Fibroblast of skin of left biceps (primary cell): ENCODE data around the gene ETV6.

Source experiments
- DNase-seq, 2 experiments: peaks; one replicate each; pipeline ENCODE4 v3.0.0-alpha.2; 2013; ENCODE audit warnings: low read depth in 2 of 2

Gene ETV6

DNA sequence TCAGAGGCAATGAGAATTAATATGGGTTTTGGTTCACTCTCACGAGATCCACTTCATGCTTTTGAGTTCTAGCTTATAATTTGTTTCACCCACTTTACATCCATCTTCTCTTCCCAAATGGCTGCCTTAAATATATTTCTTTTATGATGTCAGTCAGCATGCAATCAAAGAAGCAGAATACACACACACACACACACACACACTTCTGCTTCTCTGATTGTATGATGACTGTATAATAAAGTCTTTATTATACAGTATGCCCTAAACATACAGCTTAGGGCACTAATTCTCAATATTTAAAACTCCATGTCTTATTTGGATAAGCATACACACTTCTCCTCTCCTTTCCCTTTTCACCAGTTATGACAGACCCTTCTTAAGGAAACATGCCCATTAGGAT is 6.7 kb upstream of the ETV6 start:
- no peak for DNase-seq

DNA sequence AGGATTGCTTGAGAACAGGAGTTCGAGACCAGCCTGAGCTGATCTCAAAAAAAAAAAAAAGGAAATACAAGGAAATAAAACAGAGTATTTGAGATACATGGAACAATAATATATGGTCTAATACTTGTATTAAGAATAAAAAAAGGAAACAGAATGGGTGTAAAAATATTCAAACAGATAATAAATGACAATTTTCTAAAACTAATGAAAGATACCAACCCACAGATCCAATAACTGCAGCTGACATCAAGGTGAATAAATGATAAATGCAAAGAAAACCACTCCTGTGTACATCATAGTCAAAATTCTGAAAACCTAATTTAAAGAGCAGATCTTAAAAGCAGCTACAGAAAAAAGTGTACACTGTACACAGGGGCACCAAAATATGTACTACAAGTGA is 4.1 kb upstream of the ETV6 start:
- DNase-seq, result no peak

DNA sequence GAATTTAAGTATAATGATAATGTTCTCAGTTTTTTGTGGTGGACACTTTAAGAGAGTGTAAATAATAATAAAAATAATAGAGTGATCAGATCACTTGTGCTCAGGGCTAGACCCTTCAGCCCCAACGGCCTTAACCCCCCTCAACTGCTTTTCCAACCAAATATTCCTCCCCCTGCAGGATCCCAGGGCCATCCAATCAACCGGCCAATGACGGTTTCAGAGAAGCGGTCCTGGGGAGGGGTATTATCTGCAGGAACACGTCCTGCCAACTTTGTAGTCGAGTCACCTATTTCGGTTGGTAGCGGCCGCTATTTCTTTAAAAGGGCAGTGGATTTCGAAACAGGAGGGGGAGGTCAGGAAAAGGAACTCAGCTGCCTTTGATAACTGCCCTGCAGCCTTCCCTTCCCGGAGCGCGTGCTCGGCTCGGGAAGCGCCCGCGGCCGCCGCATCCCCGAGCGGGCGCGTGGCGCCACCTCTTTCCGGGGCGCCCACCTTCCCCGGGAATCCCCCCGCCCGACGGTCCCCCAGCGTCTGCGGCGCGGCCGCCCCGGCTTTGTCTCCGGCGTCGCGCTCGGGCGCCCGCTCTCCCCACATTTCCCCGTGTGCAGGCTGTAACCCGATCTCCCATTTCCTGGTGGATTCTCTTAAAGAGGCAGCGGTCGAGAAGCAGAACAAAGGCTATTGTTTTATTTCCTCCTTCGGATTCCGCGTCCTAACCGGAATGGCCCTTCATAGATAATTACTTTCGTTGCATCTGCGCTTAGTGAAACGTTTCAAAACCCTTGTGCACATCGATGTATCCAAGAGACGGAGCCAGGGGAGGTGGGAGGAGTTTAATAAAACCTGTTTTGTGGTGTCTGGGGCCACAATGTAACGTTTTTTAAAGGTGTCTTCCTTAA is 711 bp upstream of the ETV6 start:
- DNase-seq, result peak; percentile 69 to 73

DNA sequence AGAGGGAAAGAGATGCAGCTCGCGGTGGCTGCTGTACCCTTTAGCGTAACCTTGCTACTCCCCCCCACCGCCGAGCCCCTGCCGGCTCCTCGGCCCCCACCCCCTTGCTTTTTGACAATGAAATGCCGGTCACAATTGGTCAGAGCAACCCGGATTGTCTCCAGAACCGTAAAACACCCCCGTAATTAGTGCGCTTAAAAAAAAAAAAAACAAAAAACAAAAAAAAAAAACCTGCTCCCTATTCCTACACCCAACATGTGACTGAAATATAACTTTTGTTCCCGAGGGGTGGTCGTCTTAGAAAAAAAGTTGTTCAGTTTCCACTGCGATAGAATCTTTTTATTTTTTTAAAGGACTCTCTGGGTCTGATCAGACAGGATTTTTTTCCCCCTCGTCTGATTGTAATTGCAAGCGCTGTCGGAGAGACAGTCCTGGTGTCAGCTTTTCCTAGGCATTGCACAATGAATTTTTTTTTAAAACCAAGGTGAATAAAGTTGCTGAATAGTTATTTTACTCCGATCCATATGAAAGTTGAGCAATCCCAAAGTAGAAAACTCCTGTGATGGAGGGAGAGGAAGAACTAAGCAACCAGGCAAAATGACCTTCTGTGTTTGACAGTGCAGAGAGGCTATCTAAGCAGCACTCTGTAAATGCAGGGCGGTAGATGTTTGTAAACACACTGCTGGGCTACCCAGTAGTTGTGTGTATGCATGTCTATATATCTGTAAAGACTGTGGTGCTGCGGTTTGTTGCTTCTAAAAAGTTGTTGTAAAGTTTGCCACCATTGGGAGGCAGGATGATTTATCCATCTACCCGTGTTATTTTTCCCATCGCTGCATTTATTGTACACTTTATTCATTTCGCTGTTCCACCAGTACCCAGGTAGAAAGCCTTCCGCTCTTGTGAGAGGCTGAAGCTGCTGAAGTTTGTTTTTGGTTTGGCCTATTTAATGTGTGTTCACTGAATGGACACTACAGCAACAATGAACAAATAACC is 1.1 kb downstream of the ETV6 start:
- no peak for DNase-seq

DNA sequence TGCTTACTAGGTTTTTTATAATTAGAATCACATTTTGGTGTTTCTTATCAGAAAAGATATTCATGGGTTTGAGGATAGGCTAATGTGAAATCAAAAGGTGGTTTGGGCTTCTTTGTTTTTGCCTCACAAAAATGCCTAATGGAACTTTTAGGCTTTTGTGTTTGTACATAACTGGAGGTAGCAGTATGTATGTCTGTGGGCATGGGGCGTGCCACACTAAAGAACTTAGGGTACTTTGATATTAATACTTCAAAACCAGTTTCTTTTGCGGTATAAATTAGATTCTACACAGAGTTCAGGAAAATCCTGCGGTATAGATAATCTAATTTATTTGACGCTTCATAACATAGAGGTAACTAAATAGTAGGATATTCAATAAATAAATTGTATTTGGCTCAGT is 1.9 kb downstream of the ETV6 start:
- no peak for DNase-seq

DNA sequence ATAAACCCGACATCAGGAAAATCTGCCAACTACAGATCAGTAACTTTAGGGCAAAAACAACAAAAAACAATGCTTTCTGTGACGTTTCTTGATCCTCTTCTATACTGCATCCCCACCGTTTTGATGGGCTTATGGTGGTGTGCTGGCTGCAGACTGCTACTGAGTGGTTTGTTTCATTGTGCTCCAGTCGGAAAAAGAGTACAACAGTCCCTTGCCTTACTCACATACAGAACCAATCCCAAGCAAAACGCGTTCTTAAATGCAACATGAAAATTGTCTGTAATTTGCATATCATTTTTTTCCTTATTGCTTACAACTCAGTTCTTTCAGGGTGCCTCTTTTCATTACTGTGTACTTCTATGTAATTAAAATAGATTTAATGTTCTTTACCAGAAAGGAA is 2.3 kb downstream of the ETV6 start:
- no peak for DNase-seq

DNA sequence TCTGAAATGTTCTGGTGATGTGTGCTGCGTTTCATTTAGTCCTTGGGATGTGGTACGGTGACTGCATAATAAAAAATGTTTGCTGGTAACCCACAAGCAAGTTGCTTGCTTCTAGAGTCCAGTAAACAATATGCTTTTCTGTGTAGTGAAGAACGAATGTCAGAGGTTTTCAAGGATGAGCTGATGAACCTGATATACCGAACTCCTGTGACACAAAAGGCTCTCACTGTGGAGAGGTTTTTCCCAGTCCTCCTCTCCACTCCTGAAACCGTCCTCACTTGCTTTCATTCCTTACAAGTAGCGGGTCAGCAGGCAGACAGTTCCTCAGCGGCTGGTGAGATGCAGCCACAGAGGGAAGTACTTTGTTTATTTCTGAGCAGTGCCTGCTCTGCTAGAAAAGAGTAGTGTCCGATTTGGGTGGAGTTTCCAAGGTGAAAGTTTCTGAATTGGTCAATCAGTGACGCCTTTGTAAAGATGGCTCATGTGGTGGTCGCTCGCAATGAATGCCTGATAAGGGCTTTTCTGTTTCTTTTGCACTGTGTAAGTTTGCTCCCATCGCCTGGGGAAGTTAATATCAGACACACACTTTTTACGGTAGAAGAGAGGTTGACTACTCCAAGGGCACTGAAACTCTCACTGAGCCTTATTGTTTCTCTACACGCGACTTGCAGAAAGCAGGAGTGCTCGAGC is 3.0 kb downstream of the ETV6 start:
- DNase-seq, result no peak

DNA sequence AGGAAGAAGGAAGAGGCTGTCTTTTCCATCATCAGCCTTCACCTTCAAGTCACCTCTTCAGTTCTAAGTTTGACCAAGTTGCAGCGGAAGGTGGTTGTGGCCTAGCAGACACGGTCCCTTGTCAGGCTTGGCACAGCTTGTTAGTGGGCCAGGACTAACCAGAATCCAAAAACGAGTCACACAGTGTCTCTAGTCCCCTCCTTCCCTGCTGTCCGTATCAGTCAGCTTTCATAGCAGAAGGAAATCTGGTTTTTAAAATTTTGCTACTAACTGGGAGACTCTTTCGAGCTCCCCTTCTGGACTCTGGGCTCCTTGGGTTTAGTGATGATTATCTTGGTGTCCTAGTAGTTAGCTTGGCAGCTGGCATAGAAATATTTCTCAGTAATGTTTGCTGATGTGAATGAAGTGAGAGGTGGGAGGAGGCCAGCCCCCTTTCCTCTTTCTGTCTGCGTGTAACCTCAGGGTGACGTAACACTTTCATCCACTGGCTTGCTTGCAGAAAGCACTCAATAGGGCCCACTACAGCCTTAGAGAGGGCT is 3.8 kb downstream of the ETV6 start:
- no peak for DNase-seq

DNA sequence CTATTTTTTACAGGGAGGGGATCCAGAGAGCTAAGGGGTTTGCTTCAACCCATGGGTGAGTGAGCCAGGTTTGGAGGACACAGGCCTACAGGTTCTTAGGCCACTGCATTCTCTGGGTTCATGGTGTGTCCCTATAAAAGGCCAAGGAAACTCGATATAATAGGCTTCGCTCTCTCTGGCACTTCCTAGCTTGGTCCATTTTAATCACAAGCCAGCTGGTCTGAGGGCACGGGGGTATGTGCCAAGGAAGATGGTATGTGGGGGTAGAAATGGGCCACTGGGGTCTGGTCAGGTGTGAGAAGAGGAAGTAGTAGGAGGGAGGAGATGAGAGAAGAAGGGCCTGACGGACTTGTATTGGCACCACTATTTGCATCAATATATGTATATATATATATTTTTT is 4.9 kb downstream of the ETV6 start:
- no peak for DNase-seq

DNA sequence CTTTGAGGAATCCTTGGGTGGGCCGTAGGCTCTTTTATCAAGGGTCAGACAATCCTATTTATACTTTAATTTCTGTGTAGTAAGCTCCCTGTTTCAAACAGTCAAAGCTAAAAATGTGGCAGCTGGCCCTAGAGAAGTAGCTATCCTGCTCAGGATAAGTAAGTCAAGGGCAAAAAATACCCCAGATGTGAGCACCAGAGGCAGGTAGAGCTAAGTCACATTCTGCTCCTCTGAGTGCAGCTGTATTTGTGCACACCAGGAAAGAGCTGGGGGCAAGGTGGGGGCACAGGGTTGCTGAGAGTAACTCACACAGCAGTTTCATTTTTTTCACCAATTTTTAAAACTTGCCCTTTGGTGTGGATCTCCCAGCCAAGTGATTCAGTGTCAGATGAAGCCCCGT is 5.3 kb downstream of the ETV6 start:
- DNase-seq, result no peak

DNA sequence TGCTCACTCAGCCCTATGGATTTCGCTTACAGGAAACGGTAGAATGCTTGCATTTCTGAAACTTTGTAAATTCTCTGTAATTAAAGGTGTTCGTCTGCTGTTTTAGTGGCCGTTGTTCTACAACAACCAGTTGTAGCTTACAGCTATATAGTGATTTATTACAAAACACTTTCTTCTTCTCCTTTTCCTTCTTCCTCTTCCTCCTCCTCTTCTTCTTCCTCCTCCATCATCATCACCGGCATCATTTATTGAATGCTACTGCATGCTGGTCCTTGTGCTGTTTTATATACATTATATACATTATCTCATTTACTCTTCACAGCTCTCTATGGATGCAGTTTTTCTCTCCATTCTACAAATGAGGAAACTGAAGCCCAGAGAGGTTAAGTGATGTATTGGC is 6.4 kb downstream of the ETV6 start:
- no peak for DNase-seq

DNA sequence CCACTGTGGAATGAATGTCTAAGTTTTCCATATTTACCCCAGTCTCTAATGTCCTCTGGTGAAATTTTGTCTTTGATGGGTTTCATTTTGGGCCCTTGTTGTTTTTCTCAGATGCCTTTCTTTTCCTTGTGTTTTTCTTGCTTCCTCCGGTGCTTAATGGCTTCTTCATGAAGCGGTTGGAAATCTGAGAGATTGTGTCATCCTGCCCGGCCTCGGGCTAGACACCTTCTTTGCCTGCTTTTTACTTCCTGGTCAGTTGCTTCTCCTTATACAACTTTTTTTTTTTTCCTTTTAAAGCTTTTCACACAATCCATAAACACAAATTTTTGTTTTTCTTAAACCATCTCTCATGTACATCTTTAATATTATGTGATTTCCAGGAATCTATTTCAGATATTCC is 7.1 kb downstream of the ETV6 start:
- no peak for DNase-seq

DNA sequence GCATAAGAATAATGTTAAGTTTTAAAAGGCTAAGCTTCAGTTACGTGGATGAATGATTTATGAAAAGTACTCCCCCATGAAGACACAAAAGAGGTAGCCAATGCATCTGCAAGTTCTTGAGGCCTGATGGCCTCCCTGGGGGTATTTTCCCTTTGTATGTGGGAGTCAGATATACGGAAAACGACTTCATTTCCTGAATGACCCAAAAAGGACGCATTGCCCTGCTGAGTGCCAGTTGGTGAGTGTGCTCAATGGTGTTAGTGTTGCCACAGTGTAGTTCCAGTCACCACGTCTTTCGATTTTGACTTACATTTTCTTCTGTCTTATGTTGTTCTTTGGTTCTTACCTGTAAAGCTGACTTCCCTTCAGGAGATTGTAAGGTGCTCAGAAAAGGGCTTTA is 8.0 kb downstream of the ETV6 start:
- no peak for DNase-seq

DNA sequence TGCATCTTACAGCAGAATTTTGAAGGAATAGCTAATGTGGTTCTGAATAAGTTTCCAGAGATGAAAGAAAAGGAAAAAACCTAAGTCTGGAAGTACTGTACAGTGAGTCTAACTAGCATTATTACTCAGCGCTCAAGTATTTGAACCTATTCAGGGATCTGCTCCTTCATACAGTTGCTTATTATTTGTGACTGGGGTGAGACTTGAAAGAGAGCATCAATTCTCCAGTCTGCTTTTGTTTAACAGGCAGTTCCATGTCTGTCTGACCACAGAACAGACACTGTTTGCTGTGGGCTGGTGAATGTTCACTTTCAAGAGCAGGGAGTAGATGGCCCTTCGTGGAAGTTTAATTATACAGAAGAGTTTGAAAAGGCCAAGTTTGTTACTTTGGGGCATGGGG is 9.3 kb downstream of the ETV6 start:
- peak; percentile 75 to 81 for DNase-seq

DNA sequence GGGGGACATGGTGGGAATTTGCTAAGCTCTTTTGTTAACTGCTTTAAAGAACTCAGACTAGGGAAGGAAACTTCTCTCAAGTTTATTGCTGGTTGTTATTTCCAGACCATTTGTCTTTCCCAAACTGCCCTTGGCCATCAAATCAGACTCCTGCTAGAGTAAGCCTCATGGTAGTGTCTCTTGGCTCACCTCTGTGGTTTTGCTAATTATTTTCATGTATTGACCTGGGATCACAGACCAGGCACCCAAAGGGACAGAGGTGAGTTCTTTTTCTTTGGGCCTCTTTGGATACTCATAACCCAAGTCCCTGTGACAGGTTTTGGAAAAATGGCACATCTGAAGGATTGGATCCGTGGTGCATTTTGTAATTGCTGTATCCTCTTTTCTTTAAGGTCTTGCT is 11.2 kb downstream of the ETV6 start:
- no peak for DNase-seq

DNA sequence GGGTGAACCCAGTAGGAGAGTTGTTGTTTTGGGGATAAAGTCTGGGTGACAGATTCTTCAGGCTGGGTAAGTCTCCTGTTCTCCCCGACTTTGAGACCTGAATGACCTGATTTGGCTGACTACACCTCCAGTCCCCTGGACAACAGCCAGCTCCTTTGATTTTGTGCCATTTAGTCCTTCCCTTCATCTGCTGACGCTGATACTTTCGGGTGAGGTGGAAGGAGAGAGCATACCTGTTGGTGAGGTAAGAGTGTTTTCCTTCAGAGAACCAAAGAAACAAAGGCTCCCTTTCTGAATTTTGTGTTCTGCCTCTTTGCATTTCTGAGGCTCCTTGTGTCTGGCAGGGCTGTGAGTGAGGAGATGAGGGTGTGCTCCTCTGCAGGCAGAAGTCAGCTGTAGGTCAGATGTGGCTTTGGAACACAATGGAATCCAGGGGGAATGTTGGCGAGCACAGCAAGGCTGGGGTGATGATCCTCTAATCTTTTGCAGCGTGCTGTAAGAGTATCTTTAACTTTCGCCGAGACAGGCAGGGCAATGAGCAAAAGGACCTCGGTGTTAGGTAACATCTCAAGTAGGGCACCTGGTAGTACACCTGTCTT is 12.1 kb downstream of the ETV6 start:
- DNase-seq, result no peak

DNA sequence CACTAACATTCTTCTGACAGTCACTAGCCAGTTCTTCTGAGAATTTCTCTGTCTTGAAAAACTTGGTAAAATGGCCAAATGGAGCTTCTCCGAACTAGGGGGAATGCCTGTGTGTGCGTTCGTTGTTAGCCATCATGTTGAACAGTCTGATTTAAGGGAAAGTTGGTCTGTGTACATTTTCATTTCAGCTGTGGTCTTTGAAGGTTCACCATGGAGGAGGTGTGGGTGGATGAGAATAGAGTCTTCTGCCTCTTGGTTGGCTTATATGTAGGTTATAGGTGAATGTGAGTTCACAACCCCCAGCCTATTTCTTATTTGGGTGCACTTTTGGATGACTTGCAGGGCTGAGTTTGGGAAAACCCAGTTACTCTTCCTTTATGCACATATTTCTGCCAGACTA is 12.9 kb downstream of the ETV6 start:
- DNase-seq, result no peak

DNA sequence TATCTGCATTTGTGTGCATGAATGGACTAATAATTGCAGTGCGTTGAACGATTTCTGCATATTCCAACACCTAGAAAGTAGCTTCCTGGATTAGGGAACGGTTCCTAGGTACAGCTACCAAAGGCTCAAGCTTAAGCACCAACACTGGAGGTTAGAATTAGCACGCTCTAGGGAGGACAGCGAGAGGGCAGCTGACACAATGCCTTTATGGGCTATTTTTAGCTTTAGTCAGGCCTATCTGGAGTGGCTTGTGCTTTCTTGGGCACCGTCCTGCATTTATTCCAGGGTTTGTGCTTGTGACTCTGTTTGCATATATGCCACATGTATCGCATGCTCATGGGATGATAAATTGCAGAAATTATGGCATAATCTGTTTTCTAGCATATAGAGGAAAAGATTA is 13.7 kb downstream of the ETV6 start:
- DNase-seq, result no peak

DNA sequence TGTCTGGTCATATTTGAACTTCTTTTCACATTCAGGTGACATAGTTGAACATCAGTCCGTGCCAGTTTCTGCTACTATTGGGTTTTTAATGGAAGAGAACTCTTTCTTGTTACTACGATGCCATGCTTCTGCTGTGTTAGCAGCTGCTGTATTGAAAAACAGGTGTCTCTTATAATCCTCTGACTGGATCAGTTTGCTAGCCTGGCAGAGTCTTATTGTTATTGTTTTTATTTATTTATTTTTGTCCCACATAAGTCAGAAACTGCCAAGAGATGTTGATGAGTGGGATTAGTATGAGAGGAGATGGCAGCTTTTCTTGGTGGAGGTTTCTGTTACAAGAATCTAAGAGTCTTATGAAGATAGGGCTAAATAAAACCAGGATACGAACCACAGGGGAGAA is 14.6 kb downstream of the ETV6 start:
- no peak for DNase-seq

DNA sequence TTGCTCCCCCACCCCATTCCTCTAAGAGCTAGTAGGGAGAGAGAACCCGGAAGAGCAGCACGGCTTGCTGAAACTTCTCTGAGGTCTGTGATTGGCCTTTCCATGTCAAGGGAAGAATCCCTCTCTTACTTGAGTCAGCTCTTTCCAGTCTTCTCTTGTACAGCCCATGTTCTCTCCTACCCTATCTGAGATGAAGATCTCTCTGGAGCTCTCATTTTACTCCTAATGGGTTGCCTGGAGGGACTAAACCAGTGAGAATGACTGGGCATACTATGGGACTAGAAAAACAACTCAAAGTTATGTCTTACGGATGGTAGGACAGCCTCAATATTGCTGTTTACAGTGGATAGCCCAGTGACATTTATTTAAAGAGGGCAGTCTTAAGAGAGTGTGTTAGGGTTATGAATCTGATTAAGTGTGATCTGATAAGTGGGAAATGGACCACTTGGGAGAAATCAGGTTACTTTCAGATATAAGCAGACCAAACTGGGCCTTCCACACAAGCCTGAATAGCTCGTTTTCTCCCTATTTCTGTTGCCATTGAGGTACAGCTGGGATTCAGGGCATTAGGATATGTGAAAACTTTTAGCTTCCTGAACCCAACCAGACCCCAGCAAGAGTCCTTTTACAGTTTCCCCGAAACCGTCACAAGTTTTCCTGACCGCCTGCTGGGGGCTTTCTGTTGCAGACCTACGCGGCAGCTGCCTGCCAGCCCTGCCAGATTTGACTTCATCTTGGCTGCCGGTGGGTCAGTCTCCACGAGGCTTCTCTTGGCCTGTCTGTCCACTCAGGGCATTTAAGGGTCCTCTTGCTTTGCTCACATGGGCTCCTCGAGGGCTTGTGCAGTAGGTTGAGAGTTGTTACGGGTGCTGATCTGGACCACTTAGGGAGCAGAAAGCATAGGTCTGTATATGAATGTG is 16.9 kb downstream of the ETV6 start:
- DNase-seq, result no peak
